GM21576 (cell line): ENCODE measurements around the gene NPEPL1.

Experiments used
- ATAC-seq: cut with Tn5 transposase; IDR thresholded peaks from one replicate; pipeline ENCODE4 v1.9.1; 2021; ENCODE audit warnings: mild to moderate bottlenecking, moderate library complexity; ENCODE audit not compliant: unreplicated experiment

The NPEPL1 gene

GRCh38 chr20:58657262-58657661 is 35.3 kb upstream of the NPEPL1 start:
- ATAC-seq: no peak

GRCh38 chr20:58657986-58658385 is 34.6 kb upstream of the NPEPL1 start:
- no peak for ATAC-seq

GRCh38 chr20:58658760-58659159 is 33.8 kb upstream of the NPEPL1 start:
- no peak for ATAC-seq

- ATAC-seq: no peak
Measured at GRCh38 chr20:58659841-58660240, 32.8 kb upstream of the NPEPL1 start.

- ATAC-seq: no peak
Measured at GRCh38 chr20:58660855-58661597, 31.6 kb upstream of the NPEPL1 start.

GRCh38 chr20:58661598-58662473 is 30.8 kb upstream of the NPEPL1 start:
- ATAC-seq: no peak

GRCh38 chr20:58664331-58664730 is 28.3 kb upstream of the NPEPL1 start:
- ATAC-seq: no peak

- ATAC-seq: no peak
Measured at GRCh38 chr20:58664883-58665282, 27.7 kb upstream of the NPEPL1 start.

GRCh38 chr20:58665606-58666005 is 27.0 kb upstream of the NPEPL1 start:
- no peak for ATAC-seq

- no peak for ATAC-seq
Measured at GRCh38 chr20:58666702-58667101, 25.9 kb upstream of the NPEPL1 start.

- no peak for ATAC-seq
Measured at GRCh38 chr20:58667975-58668374, 24.6 kb upstream of the NPEPL1 start.

GRCh38 chr20:58668901-58669286 is 23.7 kb upstream of the NPEPL1 start:
- ATAC-seq: no peak

- ATAC-seq: peak; percentile 75
Measured at GRCh38 chr20:58669287-58670006, 23.2 kb upstream of the NPEPL1 start.

GRCh38 chr20:58670102-58670501 is 22.5 kb upstream of the NPEPL1 start:
- no peak for ATAC-seq

GRCh38 chr20:58670659-58671058 is 21.9 kb upstream of the NPEPL1 start:
- ATAC-seq: no peak

- no peak for ATAC-seq
Measured at GRCh38 chr20:58673119-58673518, 19.5 kb upstream of the NPEPL1 start.

- no peak for ATAC-seq
Measured at GRCh38 chr20:58675146-58675584, 17.4 kb upstream of the NPEPL1 start.

GRCh38 chr20:58675641-58676040 is 17.0 kb upstream of the NPEPL1 start:
- no peak for ATAC-seq

- ATAC-seq: no peak
Measured at GRCh38 chr20:58676161-58676560, 16.4 kb upstream of the NPEPL1 start.

- ATAC-seq: no peak
Measured at GRCh38 chr20:58677079-58677604, 15.5 kb upstream of the NPEPL1 start.

- ATAC-seq: no peak
Measured at GRCh38 chr20:58677808-58678207, 14.8 kb upstream of the NPEPL1 start.
